ENCODE data around the gene TRAF5. TPM values are rescaled to one million over a fixed set of nuclear protein-coding genes. Genes with fewer than 3 reads are reported as not detected.

TRAF5 gene
- total RNA-seq, 1 experiment from 2014 or later: 22.2 TPM

DNA sequence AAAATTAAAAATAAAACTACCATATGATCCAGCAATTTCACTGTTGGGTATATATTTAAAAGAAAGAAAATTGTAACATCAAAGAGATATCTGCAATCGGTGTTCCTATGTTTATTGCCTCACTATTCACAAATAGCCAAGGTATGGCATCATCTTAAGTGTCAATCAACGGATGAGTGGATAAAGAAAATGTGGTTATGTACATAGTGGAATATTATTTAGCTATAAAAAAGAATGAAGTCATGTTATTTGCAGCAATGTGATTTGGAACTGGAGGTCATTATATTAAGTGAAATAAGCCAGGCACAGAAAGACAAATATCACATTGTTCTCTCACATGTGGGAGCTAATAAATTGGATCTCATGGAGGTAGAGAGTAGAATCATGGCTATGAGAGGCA, 89.1 kb downstream of the TRAF5 start:
- no peak for ATAC-seq
- H3K27me3 Mint-ChIP-seq (ENCODE audit: low read depth): peaks cover 9% of the 10 kb centered on the region
- ChIA-PET POLR2A (no interaction called here), CTCF (interaction anchor here (0.6 to 1.9 kb wide), 8 partner anchors 15 to 117 kb away, joined by 3 to 5 read pairs (median 3); no protein-coding TSS in a partner anchor)
- peaks cover 24% of the 10 kb centered on the region for H3K9me3 Mint-ChIP-seq
- no peak for DNase-seq (ENCODE audit: low spot score)
- peak overlapping the region; percentile 4; the same call in 1 of the 2 replicates for H3K27ac Mint-ChIP-seq
- H3K36me3 Mint-ChIP-seq: peaks cover 33% of the 10 kb centered on the region
- H3K4me1 Mint-ChIP-seq: peaks cover 19% of the 10 kb centered on the region
- peak overlapping the region; percentile 68 for H3K4me3 Mint-ChIP-seq
- TF ChIP-seq, protein P1, sequence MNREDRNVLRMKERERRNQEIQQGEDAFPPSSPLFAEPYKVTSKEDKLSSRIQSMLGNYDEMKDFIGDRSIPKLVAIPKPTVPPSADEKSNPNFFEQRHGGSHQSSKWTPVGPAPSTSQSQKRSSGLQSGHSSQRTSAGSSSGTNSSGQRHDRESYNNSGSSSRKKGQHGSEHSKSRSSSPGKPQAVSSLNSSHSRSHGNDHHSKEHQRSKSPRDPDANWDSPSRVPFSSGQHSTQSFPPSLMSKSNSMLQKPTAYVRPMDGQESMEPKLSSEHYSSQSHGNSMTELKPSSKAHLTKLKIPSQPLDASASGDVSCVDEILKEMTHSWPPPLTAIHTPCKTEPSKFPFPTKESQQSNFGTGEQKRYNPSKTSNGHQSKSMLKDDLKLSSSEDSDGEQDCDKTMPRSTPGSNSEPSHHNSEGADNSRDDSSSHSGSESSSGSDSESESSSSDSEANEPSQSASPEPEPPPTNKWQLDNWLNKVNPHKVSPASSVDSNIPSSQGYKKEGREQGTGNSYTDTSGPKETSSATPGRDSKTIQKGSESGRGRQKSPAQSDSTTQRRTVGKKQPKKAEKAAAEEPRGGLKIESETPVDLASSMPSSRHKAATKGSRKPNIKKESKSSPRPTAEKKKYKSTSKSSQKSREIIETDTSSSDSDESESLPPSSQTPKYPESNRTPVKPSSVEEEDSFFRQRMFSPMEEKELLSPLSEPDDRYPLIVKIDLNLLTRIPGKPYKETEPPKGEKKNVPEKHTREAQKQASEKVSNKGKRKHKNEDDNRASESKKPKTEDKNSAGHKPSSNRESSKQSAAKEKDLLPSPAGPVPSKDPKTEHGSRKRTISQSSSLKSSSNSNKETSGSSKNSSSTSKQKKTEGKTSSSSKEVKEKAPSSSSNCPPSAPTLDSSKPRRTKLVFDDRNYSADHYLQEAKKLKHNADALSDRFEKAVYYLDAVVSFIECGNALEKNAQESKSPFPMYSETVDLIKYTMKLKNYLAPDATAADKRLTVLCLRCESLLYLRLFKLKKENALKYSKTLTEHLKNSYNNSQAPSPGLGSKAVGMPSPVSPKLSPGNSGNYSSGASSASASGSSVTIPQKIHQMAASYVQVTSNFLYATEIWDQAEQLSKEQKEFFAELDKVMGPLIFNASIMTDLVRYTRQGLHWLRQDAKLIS (CRISPR knock-in tag; IDR thresholded peaks at IDR 0.05; ENCODE audit: borderline replicate concordance): no peak
- TF ChIP-seq NR1H2 (CRISPR knock-in tag; IDR thresholded peaks at IDR 0.05): no peak
- TF ChIP-seq, protein P2, sequence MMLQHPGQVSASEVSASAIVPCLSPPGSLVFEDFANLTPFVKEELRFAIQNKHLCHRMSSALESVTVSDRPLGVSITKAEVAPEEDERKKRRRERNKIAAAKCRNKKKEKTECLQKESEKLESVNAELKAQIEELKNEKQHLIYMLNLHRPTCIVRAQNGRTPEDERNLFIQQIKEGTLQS (CRISPR knock-in tag; conservative IDR thresholded peaks at IDR 0.05): no peak
- TF ChIP-seq, protein P3, sequence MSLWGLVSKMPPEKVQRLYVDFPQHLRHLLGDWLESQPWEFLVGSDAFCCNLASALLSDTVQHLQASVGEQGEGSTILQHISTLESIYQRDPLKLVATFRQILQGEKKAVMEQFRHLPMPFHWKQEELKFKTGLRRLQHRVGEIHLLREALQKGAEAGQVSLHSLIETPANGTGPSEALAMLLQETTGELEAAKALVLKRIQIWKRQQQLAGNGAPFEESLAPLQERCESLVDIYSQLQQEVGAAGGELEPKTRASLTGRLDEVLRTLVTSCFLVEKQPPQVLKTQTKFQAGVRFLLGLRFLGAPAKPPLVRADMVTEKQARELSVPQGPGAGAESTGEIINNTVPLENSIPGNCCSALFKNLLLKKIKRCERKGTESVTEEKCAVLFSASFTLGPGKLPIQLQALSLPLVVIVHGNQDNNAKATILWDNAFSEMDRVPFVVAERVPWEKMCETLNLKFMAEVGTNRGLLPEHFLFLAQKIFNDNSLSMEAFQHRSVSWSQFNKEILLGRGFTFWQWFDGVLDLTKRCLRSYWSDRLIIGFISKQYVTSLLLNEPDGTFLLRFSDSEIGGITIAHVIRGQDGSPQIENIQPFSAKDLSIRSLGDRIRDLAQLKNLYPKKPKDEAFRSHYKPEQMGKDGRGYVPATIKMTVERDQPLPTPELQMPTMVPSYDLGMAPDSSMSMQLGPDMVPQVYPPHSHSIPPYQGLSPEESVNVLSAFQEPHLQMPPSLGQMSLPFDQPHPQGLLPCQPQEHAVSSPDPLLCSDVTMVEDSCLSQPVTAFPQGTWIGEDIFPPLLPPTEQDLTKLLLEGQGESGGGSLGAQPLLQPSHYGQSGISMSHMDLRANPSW (CRISPR knock-in tag; conservative IDR thresholded peaks at IDR 0.05; ENCODE audit: low read depth): no peak
- TF ChIP-seq TEAD1 (CRISPR knock-in tag; IDR thresholded peaks at IDR 0.05): no peak
- TF ChIP-seq, protein P4, sequence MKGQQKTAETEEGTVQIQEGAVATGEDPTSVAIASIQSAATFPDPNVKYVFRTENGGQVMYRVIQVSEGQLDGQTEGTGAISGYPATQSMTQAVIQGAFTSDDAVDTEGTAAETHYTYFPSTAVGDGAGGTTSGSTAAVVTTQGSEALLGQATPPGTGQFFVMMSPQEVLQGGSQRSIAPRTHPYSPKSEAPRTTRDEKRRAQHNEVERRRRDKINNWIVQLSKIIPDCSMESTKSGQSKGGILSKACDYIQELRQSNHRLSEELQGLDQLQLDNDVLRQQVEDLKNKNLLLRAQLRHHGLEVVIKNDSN (CRISPR knock-in tag; IDR thresholded peaks at IDR 0.05): no peak
- no peak for TF ChIP-seq ZNF317 (CRISPR knock-in tag; IDR thresholded peaks at IDR 0.05; ENCODE audit: borderline replicate concordance, low read depth)
- TF ChIP-seq, protein P5, sequence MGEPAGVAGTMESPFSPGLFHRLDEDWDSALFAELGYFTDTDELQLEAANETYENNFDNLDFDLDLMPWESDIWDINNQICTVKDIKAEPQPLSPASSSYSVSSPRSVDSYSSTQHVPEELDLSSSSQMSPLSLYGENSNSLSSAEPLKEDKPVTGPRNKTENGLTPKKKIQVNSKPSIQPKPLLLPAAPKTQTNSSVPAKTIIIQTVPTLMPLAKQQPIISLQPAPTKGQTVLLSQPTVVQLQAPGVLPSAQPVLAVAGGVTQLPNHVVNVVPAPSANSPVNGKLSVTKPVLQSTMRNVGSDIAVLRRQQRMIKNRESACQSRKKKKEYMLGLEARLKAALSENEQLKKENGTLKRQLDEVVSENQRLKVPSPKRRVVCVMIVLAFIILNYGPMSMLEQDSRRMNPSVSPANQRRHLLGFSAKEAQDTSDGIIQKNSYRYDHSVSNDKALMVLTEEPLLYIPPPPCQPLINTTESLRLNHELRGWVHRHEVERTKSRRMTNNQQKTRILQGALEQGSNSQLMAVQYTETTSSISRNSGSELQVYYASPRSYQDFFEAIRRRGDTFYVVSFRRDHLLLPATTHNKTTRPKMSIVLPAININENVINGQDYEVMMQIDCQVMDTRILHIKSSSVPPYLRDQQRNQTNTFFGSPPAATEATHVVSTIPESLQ (CRISPR knock-in tag; IDR thresholded peaks at IDR 0.05): no peak
- TF ChIP-seq, protein P6, sequence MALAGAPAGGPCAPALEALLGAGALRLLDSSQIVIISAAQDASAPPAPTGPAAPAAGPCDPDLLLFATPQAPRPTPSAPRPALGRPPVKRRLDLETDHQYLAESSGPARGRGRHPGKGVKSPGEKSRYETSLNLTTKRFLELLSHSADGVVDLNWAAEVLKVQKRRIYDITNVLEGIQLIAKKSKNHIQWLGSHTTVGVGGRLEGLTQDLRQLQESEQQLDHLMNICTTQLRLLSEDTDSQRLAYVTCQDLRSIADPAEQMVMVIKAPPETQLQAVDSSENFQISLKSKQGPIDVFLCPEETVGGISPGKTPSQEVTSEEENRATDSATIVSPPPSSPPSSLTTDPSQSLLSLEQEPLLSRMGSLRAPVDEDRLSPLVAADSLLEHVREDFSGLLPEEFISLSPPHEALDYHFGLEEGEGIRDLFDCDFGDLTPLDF (CRISPR knock-in tag; IDR thresholded peaks at IDR 0.05): no peak
- TF ChIP-seq NFYB (CRISPR knock-in tag; conservative IDR thresholded peaks at IDR 0.05; ENCODE audit: low read depth): no peak
- no peak for TF ChIP-seq NFE2L1 (CRISPR knock-in tag; IDR thresholded peaks at IDR 0.05)
- TF ChIP-seq, protein P7, sequence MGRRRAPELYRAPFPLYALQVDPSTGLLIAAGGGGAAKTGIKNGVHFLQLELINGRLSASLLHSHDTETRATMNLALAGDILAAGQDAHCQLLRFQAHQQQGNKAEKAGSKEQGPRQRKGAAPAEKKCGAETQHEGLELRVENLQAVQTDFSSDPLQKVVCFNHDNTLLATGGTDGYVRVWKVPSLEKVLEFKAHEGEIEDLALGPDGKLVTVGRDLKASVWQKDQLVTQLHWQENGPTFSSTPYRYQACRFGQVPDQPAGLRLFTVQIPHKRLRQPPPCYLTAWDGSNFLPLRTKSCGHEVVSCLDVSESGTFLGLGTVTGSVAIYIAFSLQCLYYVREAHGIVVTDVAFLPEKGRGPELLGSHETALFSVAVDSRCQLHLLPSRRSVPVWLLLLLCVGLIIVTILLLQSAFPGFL (CRISPR knock-in tag; IDR thresholded peaks at IDR 0.05; ENCODE audit: borderline replicate concordance): no peak
- TF ChIP-seq, protein P8, sequence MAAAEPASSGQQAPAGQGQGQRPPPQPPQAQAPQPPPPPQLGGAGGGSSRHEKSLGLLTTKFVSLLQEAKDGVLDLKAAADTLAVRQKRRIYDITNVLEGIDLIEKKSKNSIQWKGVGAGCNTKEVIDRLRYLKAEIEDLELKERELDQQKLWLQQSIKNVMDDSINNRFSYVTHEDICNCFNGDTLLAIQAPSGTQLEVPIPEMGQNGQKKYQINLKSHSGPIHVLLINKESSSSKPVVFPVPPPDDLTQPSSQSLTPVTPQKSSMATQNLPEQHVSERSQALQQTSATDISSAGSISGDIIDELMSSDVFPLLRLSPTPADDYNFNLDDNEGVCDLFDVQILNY (CRISPR knock-in tag; IDR thresholded peaks at IDR 0.05): no peak
- TF ChIP-seq MXD4 (CRISPR knock-in tag; IDR thresholded peaks at IDR 0.05; ENCODE audit: borderline replicate concordance): no peak
- no peak for TF ChIP-seq NR3C1 (CRISPR knock-in tag; conservative IDR thresholded peaks at IDR 0.05; ENCODE audit: low read depth)
- TF ChIP-seq ZBTB21 (CRISPR knock-in tag; IDR thresholded peaks at IDR 0.05; ENCODE audit: borderline replicate concordance): no peak
- TF ChIP-seq GTF2I (CRISPR knock-in tag; conservative IDR thresholded peaks at IDR 0.05): no peak
- TF ChIP-seq RORB (CRISPR knock-in tag; IDR thresholded peaks at IDR 0.05): no peak
- TF ChIP-seq CBFB (CRISPR knock-in tag; IDR thresholded peaks at IDR 0.05; ENCODE audit: low read depth): no peak
